Breast epithelium (tissue), 3 donors: ENCODE results near the gene SRSF10.

Experiments used
- POLR2A ChIP-seq: fragments of 450-650 bp; IDR thresholded peaks from one replicate; pipeline ENCODE4 v1.6.1; 2016; ENCODE audit warnings: antibody characterized with exemption, mild to moderate bottlenecking, moderate library complexity
- POLR2AphosphoS5 ChIP-seq, 3 donors: sonication (generic); formaldehyde crosslinking; IDR thresholded peaks; one replicate each; pipeline ENCODE4 v1.6.1; 2017; ENCODE audit warnings: antibody characterized with exemption in 3 of 3
- TF ChIP-seq, protein P1 (sequence below), 3 donors: fragments of 450-650 bp; IDR thresholded peaks; one replicate each; pipeline ENCODE4 v1.5.1; 2016 to 2017; ENCODE audit warnings: antibody characterized with exemption in 3 of 3, mild to moderate bottlenecking in 3 of 3, moderate library complexity in 3 of 3

DNA sequence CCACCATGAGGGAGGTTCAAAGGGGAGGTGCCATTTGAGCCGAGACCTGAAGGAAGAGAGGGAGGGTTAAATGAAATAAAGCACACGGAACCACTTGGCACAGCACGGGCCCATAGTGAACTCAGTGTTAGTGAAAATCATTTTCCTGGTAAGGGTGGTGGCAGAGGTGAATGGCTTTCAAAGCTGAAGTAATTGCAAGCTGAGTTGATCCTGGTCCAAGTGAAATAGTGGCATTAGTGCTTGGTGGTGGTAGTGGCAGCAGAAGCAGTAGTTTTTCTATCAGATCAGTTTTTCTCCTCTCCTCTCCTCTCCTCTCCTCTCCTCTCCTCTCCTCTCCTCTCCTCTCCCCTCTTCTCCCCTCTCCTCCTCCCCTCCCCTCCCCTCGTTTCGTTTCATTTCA is 30.5 kb upstream of the SRSF10 start:
- TF ChIP-seq POLR2AphosphoS5 (IDR thresholded peaks at IDR 0.05): no peak
- TF ChIP-seq, protein P1, sequence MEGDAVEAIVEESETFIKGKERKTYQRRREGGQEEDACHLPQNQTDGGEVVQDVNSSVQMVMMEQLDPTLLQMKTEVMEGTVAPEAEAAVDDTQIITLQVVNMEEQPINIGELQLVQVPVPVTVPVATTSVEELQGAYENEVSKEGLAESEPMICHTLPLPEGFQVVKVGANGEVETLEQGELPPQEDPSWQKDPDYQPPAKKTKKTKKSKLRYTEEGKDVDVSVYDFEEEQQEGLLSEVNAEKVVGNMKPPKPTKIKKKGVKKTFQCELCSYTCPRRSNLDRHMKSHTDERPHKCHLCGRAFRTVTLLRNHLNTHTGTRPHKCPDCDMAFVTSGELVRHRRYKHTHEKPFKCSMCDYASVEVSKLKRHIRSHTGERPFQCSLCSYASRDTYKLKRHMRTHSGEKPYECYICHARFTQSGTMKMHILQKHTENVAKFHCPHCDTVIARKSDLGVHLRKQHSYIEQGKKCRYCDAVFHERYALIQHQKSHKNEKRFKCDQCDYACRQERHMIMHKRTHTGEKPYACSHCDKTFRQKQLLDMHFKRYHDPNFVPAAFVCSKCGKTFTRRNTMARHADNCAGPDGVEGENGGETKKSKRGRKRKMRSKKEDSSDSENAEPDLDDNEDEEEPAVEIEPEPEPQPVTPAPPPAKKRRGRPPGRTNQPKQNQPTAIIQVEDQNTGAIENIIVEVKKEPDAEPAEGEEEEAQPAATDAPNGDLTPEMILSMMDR (IDR thresholded peaks at IDR 0.05): no peak
- TF ChIP-seq POLR2A: no peak
